Natural killer cell (primary cell): ENCODE measurements around the gene ZNF575. TPM values are rescaled to one million over a fixed set of nuclear protein-coding genes. Genes with fewer than 3 reads are reported as not detected.

Experiments used
- ATAC-seq, 3 donors: fragments of 150-1000 bp in 2 of 3; fragments of 200-7000 bp in 1 of 3; cut with Tn5 transposase; 1 replicate in 1 of 3; 2 replicates in 2 of 3; pipeline ENCODE4 v1.10.0; 2021; ENCODE audit warnings: mild to moderate bottlenecking in 2 of 3, moderate library complexity in 2 of 3
- DNase-seq, 2 donors: peaks; one replicate each; pipeline versions ENCODE4 v3.0.0 to v3.0.0-alpha.2; 2013 to 2021; ENCODE audit warnings: mixed read lengths in 1 of 2
- H3K27ac ChIP-seq: one replicate; pipeline ENCODE4 v1.5.1; 2013; ENCODE audit warnings: mild to moderate bottlenecking, low read length
- H3K27me3 ChIP-seq: one replicate; pipeline ENCODE4 v1.6.1; 2013; ENCODE audit warnings: low read length; ENCODE audit not compliant: control insufficient read depth, insufficient read depth
- H3K36me3 ChIP-seq: one replicate; pipeline ENCODE4 v1.6.1; 2013; ENCODE audit warnings: low read length; ENCODE audit not compliant: control insufficient read depth, insufficient read depth
- H3K4me1 ChIP-seq: one replicate; pipeline ENCODE4 v1.6.1; 2013; ENCODE audit warnings: low read length; ENCODE audit not compliant: control insufficient read depth, insufficient read depth
- H3K4me3 ChIP-seq: one replicate; pipeline ENCODE4 v1.5.1; 2013; ENCODE audit warnings: low read length
- H3K9me3 ChIP-seq: one replicate; pipeline ENCODE4 v1.6.1; 2013; ENCODE audit warnings: low read length; ENCODE audit not compliant: control insufficient read depth, insufficient read depth
- H3K27ac Mint-ChIP-seq, 2 donors: one replicate each; pipeline ENCODE4 v1.8.0; 2022; ENCODE audit warnings: mild to moderate bottlenecking in 2 of 2, mixed read lengths in 2 of 2, moderate library complexity in 1 of 2
- H3K27me3 Mint-ChIP-seq, 2 donors: one replicate each; pipeline ENCODE4 v1.8.0; 2022; ENCODE audit warnings: low read depth in 2 of 2, mixed read lengths in 2 of 2
- H3K36me3 Mint-ChIP-seq: one replicate; pipeline ENCODE4 v1.8.0; 2022; ENCODE audit warnings: mixed read lengths
- H3K4me1 Mint-ChIP-seq, 2 donors: one replicate each; pipeline ENCODE4 v1.8.0; 2022; ENCODE audit warnings: mixed read lengths in 2 of 2
- H3K4me3 Mint-ChIP-seq: one replicate; pipeline ENCODE4 v1.8.0; 2022; ENCODE audit warnings: mild to moderate bottlenecking, moderate library complexity, mixed read lengths
- H3K9me3 Mint-ChIP-seq, 2 donors: one replicate each; pipeline ENCODE4 v1.8.0; 2022; ENCODE audit warnings: mixed read lengths in 2 of 2
- WGBS: methylation state at CpG from one replicate; pipeline ENCODE4 v1.1.7; 2013; ENCODE audit warnings: missing lambda C conversion rate; ENCODE audit not compliant: insufficient coverage; 5-methylcytosine and 5-hydroxymethylcytosine counted together
- intact Hi-C: fragments of 100-400 bp; cut with micrococcal nuclease; formaldehyde crosslinking; loops from one replicate; pipeline ENCODE4 v1.14.2; 2022
- total RNA-seq, 4 donors: library from RNA; stranded (reverse); fragments of 120-200 nt in 1 of 4; gene quantifications; one replicate each; pipeline versions ENCODE4 v1.2.3 to v1.2.4, GENCODE V29; 2013 to 2022
- TF ChIP-seq, protein P1 (sequence below): fragments of 200-600 bp; IDR thresholded peaks from one replicate; pipeline ENCODE4 v1.8.0; 2022; ENCODE audit warnings: antibody characterized with exemption

The ZNF575 gene
- total RNA-seq, 3 donors from 2014 or later (not counting 1 experiment from before 2014, with no cell fraction given), result 1.9 to 5.4 (median 3.9) TPM

DNA sequence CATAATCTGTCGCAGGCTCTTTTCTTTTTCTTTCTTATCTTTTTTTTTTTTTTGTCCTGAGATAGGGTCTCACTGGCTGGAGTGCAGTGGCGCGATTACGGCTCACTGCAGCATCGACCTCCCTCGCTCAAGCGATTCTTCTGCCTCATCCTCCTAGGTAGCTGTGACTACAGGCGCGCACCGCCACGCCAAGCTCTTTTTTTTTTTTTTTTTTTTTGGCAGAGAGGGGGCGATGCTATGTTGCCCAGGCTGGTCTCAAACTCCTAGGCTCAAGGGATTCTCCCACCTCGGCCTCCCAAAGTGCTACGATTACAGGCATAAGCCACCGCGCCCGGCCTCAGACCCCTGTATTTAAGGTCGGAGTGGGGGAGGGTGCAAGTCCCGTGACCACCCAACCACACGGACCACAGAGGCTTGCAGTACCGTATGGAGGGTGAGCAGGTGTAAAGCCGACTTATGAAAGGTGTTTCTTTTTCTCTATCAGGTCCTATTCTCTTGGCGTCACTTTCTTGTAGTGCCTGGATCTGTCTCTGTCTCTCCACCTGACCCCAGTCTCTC is 30.5 kb upstream of the ZNF575 start:
- H3K36me3 ChIP-seq, result peaks cover 2% of the 10 kb centered on the region
- Mint-ChIP-seq H3K4me1 (peaks cover 21 to 31% of the 10 kb centered on the region in 2 donors), H3K36me3 (no peaks in the 10 kb centered on the region), H3K4me3 (no peak overlapping the region), H3K27ac (peak overlapping the region in 1 of 2 donors; percentile 93), H3K9me3 (no peaks in the 10 kb centered on the region), H3K27me3 (no peaks in the 10 kb centered on the region)
- H3K27ac ChIP-seq, result no peak overlapping the region
- WGBS, result 98% methylated on average over 23 of the region's 23 CpGs
- DNase-seq (no peak), ATAC-seq (no peak)
- no peaks in the 10 kb centered on the region for H3K9me3 ChIP-seq
- intact Hi-C loops, result no loop called here
- TF ChIP-seq, protein P1, sequence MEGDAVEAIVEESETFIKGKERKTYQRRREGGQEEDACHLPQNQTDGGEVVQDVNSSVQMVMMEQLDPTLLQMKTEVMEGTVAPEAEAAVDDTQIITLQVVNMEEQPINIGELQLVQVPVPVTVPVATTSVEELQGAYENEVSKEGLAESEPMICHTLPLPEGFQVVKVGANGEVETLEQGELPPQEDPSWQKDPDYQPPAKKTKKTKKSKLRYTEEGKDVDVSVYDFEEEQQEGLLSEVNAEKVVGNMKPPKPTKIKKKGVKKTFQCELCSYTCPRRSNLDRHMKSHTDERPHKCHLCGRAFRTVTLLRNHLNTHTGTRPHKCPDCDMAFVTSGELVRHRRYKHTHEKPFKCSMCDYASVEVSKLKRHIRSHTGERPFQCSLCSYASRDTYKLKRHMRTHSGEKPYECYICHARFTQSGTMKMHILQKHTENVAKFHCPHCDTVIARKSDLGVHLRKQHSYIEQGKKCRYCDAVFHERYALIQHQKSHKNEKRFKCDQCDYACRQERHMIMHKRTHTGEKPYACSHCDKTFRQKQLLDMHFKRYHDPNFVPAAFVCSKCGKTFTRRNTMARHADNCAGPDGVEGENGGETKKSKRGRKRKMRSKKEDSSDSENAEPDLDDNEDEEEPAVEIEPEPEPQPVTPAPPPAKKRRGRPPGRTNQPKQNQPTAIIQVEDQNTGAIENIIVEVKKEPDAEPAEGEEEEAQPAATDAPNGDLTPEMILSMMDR, result no peak
- H3K27me3 ChIP-seq, result no peaks in the 10 kb centered on the region
- H3K4me3 ChIP-seq, result no peak overlapping the region
- peaks cover 21% of the 10 kb centered on the region for H3K4me1 ChIP-seq

DNA sequence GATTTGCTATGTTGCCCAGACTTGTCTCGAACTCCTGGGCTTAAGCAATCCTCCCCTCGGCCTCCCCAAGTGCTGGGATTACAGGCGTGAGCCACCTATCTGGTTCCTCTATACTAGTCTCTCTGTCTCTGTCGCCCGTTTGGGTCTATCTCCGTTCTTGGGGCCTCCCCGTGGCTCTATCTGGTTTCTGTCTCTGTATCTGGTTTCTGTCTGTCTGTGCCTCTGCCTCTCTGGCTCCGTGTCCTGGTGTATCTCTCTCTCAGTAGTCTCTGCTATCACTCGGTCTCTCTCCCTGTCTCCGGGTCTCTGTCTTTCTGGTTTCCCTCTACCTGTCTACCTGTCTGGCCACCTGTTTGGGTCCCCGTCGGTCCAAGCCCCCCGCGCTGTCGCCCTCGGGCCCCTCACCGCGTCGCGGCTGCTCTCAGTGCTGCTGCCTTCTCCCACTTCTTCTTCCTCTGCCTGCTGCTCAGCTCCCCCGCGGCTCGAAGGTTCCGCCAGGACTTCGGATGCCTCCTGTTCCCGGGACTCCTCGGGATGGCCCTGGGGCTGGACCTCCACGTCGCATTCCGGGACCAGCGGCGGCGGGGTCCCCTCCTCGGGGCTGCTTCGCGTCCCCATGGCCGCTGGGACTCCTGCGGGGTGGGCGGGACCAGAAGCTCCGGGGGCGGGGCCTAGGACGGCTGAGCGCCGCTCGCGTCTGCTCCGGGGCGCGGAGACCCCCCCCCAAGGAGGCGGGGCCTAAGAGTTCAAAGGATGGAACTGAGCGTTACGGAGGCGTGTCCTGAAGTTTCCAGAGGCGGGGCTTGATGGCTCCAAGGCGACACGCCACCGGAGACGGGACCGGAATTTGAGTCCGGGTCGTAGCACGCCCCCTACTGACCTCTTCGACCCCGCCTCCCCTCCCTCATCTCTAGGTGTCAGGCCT is 29.2 kb upstream of the ZNF575 start:
- ATAC-seq, result peak; percentile 96 to 100 (median 97)
- peaks cover 21 to 30% of the 10 kb centered on the region in 2 donors for H3K4me1 Mint-ChIP-seq

DNA sequence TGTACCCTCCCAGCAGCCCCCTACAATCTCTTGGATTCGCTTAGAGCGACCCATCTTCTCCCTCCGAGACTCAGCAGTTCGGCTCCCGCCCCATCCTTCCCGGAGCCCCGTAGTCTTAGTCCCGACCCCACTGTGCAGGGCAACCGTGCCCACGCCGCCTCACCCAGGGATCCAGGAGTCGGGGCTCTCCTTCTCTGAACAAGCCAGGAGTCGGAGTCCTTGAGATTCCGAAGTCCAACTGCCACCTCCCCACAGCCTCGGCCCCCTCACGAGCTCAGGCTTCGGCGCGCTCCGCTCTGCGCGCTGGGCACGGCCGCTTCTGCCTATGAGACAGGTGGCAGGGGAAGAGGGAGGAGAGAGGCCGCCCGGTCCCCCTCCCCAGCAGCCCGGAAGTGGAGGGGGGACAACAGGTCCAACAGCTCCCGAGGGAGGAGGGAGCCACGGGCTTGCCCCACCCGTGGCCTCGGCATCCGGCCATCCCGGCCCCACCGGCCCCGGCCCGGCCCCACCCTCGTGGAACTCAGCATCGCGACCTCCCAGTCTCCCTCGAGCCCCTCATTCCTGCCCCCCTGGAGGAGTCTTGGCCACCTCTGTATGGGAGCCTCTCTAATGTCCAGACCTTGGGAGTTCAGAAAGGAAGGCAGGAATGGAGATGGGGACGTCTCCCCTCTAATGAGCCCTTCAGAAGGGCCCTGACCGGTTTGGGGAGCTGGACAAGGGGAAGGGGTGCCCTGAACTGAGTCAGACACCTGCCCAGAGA is 28.4 kb upstream of the ZNF575 start, which contains the start of gene PHLDB3:
PHLDB3 (minus strand) TSS at position 321 of the 760 bp plus-strand sequence. CDS start 628 bp downstream, outside the sequence.
- Mint-ChIP-seq H3K27me3 (no peaks in the 10 kb centered on the region), H3K4me1 (peaks cover 21 to 25% of the 10 kb centered on the region in 2 donors), H3K27ac (peak within 1 kb of the TSS; percentile 65 to 93), H3K4me3 (peak within 1 kb of the TSS; percentile 77), H3K36me3 (no peaks in the 10 kb centered on the region), H3K9me3 (no peaks in the 10 kb centered on the region)
- no peaks in the 10 kb centered on the region for H3K27me3 ChIP-seq
- no peaks in the 10 kb centered on the region for H3K9me3 ChIP-seq
- ATAC-seq, result peak; percentile 27 to 31 (median 29)
- H3K4me1 ChIP-seq, result peaks cover 21% of the 10 kb centered on the region
- DNase-seq, result peak in 1 of 2 donors; percentile 68
- peaks cover 11% of the 10 kb centered on the region for H3K36me3 ChIP-seq
- TF ChIP-seq, protein P1, result no peak
- H3K4me3 ChIP-seq, result peak within 1 kb of the TSS; percentile 77
- intact Hi-C loops, result loop anchor here (1.0 kb wide), 3 partner anchors 23 to 41 kb away; partner anchors contain the start of gene ETHE1
- 4% methylated on average over 38 of the region's 42 CpGs for WGBS
- H3K27ac ChIP-seq, result peak within 1 kb of the TSS; percentile 72

More for the DNA sequence above, 29.2 kb upstream of the ZNF575 start:
- Histone ChIP-seq H3K4me1 (peaks cover 21% of the 10 kb centered on the region), H3K4me3 (peak overlapping the region; percentile 77), H3K27ac (peak overlapping the region; percentile 72), H3K27me3 (no peaks in the 10 kb centered on the region), H3K9me3 (no peaks in the 10 kb centered on the region), H3K36me3 (peaks cover 8% of the 10 kb centered on the region)
- H3K27ac Mint-ChIP-seq, result peak overlapping the region; percentile 65 to 93
- peak; percentile 96 to 98 for DNase-seq
- H3K4me3 Mint-ChIP-seq, result peak overlapping the region; percentile 77
- H3K36me3 Mint-ChIP-seq, result no peaks in the 10 kb centered on the region
- TF ChIP-seq, protein P1, result no peak
- WGBS, result 2% methylated on average over 64 of the region's 64 CpGs
- H3K27me3 Mint-ChIP-seq, result no peaks in the 10 kb centered on the region
- intact Hi-C loops, result loop anchor here (1.0 kb wide), 3 partner anchors 24 to 40 kb away; partner anchors contain the start of gene ETHE1
- no peaks in the 10 kb centered on the region for H3K9me3 Mint-ChIP-seq
